Erythroblast (primary cell): Measurements from ENCODE around the gene LPGAT1.

Experiments used
- GATA1 ChIP-seq: IDR thresholded peaks from 2 replicates; pipeline ENCODE4 v1.6.1; 2011; ENCODE audit warnings: low read depth, mild to moderate bottlenecking, control low read depth, low read length, moderate library complexity
- POLR2A ChIP-seq: IDR thresholded peaks from 2 replicates; pipeline ENCODE4 v1.6.1; 2011; ENCODE audit warnings: mild to moderate bottlenecking, low read length

DNA sequence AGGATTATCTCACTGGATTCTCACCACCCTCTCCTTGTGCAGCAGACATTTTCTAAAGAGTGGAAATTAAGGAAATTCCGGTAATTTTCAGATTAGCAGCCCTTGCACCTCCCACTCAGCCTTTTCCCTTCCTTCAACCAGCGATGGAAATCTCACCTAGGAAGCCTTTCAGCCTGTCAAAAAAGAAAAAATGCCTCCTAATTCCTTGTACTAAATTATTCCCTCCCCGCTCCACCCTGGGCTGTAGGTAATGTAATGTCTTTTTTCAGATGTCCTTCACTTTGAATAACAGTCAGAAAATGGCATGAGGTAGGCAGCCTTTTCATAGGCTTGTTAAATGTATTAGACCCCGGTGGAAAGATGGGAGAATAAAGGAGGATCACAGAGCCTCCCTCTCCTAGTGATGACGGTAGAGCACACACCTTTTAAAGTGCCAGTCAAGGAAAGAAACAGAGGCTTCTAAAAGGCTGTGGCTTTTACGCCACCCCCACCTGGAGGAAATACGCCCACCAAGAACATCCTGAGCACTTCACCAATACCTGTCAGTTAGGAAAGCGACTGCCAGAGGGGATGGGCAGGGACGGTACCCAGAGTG is 92.4 kb downstream of the LPGAT1 start:
- TF ChIP-seq GATA1 (no peak), POLR2A (no peak)
